Ramos (cell line): ENCODE results near the gene HELLS.
"Not testable (repeated sequence)": the region's sequence is repeated elsewhere in the genome, so short reads cannot be mapped to it uniquely, and the experiment has no call there.

Experiments
- in situ Hi-C: fragments of 300-500 bp; cut with MboI; formaldehyde crosslinking; loops from one replicate; pipeline ENCODE4 v1.14.3; 2022; ENCODE audit warnings: low sequenced_read_pairs; ENCODE audit not compliant: unreplicated experiment

The HELLS gene

DNA sequence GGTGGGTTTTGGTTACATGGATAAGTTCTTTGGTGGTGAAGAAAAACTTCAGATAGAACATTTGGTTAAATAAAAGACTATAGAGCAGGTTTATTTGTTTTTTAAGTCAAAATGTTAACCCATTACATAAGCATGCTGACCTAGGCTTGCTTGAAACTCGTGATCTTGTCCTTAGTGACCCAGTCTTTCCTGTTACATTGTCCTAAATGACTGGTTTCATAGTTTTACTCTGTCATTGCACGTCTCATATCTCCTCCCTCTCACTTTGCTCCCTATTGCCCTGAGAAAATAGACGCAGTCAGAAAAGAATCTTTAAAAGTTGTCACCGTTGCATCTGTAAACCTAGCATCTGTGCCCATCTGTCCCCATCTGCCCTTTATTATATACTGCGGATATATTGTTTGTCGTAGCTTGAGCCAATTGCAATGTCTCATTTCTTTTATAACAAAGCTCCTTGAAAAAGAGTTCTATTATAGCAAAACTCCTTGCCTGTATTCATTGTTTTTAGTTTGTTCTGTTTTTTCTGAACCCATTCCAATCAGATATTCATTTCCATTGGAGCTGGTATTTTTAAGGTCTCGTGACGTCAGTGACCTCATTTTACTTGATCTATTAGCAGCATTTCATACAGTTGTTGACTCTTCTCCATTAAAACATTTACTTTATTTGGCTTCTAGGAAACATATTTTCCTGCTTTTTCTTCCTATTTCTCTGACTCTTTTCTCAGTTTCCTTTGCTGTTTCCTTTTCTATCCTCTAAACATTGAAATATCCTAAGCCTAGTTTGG lies 57.3 kb downstream of the HELLS start:
- in situ Hi-C loops, result no loop called here

DNA sequence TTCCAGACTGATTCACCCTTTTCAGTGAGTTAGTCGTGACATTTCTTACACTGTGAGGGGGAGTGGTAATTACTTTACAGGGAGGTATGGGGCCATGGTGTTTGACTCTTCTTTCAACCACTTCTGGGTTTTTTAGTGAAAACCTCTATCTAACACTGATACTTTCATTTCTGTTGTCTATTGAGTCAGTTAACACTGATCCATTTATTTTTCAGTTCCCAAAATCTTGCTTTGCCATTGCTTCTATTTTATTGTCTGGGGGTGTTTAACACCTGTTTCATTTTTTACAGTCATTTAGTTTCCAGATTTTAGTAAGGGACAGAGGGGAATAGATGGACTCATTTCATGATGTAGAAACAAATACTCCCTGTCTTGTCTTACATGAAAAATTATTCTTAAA lies 61.5 kb downstream of the HELLS start:
- in situ Hi-C loops, result no loop called here

DNA sequence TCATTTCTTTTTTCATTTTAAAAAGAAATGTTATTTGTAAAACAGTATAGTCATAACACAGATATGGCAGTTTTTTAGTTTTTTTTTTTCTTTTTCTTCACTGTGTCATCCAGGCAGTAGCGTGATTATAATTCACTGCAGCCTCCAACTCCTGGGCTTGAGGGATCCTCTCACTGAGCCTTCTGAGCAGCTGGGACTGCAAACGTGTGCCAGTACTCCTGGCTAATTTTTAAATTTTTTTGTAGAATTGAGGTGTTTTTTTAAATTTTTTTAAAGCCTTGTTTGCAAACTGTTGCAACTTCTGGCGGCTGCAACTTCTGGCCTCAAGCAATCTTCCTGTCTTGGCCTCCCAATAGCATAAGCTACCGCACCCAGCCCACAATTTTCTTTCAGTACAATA lies 63.0 kb downstream of the HELLS start:
- in situ Hi-C loops, result no loop called here

DNA sequence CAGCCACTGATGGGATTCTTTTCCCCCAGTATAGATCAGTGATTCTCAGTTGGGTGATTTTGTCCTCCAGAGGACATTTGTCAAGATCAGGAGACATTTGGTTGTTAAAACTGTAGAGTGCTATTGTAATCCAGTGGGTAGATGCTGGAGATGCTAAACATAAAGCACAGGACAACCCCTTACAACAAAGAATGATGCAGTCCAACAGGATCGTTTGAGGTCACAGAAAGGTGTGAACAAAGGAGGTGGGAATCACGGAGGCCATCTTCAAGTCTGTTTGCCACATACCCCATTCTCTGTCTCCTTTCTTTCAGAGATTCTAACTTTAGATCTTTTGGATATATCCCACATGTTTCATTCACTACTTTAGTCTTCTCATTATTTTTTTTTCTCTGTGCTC lies 69.0 kb downstream of the HELLS start:
- in situ Hi-C loops, result no loop called here

DNA sequence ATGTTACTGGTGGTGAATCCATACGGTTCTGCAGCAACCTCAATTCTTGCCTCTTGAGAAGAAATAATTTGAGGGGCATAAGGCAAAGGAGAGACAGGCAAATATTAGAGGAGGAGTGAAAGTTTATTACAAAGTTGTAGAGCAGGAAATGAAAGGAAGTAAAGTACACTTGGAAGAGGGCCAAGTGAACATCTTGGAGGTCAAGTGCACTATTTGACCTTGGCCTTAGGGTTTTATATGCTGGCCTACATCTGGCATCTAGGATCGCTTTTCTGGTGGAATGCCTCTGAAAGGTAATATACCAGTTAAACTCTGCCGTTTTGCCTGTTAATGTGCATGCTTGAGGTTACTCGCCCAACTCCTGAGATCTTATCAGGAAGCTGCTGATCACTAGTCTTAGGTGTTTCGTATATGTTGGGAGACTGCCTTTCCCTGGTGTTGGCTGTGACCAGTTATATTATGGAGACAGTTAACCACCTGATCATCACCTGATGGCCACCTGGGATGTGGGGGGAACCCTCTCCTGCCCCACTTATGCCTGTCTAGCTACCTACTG lies 71.9 kb downstream of the HELLS start:
- in situ Hi-C loops, result no loop called here

DNA sequence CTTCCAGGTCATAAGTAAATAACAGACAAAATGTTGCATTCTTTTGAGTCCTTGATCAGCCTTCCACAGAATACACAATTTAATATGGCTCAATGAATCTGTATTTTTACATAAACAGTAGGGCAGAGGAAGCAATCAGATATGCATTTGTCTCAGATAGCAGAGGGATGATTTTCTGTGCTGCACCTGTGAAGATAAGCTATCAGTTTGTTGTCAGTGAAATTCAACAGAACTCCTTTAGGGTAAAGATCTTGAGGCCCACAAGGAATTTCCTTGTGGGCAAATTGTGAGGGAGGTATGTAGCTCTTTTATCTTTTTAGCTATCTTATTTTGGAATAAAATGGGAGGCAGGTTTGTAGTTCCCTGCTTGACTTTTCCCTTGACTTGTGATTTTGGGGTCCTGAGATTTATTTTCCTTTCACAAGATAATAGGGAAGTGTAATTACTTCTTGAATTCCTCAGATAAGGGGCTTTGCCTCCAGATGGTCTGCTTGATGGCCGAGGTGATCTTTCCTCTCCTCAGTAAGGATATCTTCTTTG lies 77.1 kb downstream of the HELLS start:
- in situ Hi-C loops, result no loop called here

DNA sequence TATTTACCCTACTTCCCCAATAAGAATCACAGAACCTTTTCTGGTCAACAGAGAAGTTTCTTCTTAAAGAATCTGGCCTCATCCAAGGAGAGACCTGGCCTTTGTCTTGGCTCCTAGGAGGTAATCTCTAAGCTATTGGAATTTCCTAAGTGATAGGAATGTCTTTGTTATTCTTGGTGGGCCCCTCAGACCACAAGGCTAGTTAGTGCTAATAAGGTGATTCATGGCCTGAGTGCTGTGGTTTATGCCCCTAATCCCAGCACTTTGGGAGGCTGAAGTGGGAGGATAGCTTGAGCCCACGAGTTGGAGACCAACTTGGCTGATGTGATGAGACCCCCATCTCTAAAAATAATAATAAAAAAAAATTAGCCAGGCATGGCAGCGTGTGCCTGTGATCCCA lies 78.0 kb downstream of the HELLS start:
- in situ Hi-C loops, result no loop called here

DNA sequence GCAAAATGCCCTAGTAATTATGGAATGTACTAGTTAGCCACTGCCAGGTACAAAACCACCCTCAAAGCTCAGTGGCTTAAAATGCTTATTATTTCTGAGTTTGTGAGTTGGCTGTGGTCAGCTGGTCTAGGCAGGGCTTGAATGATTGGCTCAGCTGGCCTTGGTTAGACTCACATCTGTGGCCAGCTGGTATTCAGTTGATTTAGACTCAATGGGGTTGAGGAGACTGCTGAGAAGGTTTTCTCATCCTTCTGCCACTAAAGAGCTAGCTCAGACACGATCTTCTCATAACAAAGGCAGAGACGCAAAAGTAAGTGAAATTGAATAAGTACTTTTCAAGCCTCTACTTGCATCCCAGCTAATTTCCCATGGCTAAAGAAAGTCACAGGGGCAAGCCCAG lies 80.9 kb downstream of the HELLS start:
- in situ Hi-C loops, result no loop called here

DNA sequence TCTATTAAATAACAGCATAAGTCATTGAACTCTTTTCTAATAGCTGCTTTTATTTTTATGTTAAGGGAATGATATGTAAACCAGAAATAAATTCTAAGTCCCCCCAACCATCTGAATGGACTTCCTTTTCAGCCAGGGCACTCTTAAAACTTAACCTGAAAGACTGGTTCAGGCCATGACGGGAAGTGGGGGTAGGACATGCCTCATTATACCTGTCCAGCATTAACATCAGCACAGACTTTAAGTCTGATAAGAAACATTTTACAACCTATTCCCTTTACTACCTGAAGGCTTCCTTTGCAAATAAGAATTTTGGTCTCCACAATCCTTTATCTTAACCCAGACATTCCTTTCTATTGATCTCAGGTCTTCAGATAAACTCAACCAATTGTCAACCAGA lies 81.9 kb downstream of the HELLS start:
- in situ Hi-C loops, result no loop called here

DNA sequence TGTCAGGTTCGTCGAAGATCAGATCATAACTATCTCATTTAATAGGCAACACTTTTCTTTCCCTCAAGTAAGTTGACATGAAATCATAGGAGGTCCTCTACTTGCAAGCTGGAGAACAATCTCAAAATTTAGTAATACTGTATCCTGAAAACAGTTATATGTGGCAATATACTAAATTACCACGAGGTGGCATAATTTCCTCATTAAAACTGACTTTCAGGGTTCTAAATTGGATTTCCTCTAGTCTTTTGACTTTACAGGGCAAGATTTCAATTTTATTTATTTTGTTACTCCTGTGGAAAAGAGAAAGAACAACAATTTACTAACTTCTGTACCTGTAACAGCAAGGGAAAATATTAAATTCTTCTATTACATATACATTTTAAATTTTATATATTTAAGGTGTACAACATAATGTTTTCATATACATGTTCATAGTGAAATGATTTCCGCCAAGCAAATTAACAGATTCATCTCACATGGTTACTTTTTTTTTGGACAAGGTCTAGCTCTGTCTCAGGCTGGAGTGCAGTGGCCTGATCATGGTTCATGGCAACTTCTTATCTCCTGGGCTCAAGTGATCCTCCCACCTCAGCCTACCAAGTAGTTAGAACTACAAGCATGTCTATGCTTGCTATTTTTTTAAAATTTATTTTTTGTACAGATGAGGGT lies 84.6 kb downstream of the HELLS start:
- in situ Hi-C loops, result no loop called here

DNA sequence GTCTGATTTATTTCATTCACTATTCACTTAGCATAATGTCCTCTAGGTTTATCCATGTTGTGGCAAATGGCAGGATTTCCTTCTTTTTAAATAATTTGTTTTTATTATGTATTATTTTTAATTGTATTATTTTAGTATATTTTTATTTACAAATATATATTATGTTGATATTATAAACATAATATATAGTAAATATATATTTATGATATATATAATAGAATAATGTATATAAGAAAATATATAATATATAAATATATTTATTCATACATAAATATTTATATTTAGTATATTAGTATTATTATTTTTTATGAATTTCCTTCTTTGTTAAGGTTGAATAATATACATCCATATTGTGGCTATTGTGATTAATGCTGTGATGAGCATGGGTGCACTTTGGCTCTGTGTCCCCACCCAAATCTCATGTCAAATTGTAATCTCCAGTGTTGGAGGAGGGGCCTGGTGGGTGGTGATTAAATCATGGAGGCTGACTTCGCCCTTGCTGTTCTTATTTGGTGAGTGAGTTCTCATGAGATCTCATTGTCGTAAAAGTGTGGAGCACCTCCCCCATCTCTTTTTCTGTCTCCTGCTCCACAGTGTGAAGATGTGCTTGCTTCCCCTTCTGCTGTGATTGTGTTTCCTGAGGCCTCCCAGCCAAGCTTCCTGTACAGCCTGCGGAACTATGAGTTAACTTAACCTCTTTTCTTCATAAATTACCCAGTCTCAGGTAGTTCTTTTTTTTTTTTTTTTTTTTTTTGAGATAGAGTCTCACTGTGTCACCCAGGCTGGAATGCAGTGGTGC lies 85.7 kb downstream of the HELLS start:
- in situ Hi-C loops, result no loop called here

DNA sequence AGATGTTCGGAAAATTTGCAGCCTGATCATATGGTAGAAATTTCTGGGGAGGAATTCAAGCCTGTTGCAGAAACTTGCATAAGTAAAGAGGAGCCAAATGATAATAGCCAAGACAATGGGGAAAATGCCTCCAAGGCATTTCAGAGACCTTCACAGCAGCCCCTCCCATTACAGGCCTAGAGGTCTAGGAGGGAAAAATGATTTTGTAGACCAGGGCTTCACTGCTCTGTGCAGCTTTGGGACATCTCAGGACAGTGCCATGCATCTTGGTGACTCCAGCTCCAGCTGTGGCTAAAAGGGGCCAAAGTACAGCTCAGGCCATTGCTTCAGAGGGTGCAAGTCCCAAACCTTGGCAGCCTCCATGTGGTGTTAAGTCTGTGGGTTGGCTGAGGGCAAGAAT lies 87.4 kb downstream of the HELLS start:
- in situ Hi-C loops, result no loop called here

DNA sequence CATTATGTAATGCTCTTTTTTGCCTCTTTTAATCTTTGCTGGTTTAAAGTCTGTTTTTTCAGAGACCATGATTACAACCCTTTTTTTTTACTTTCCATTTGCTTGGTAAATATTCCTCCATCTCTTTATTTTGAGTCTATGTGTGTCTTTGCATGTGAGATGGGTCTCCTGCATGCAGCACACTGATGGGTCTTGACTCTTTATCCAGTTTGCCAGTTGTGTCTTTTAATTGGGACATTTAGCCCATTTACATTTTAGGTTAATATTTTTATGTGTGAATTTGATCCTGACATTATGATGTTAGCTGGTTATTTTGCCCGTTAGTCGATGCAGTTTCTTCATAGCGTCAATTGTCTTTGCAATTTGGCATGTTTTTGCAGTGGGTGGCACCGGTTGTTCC lies 92.5 kb downstream of the HELLS start:
- in situ Hi-C loops, result not testable (repeated sequence)

DNA sequence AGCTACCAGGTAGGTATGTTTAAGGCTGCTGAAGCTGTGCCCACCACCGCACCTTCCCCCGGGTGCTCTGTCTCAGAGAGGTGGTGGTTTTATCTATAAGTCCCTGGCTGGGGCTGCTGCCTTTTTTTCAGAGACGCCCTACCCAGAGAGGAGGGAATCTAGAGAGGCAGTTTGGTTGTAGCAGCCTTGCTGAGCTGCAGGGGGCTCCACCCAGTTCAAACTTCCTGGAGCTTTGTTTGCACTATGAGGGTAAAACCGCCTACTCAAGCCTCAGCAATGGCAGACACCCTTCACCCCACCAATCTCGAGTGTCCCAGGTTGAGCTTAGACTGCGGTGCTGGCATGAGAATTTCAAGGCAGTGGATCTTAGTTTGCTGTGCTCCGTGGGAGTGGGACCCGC lies 94.3 kb downstream of the HELLS start:
- in situ Hi-C loops, result no loop called here

DNA sequence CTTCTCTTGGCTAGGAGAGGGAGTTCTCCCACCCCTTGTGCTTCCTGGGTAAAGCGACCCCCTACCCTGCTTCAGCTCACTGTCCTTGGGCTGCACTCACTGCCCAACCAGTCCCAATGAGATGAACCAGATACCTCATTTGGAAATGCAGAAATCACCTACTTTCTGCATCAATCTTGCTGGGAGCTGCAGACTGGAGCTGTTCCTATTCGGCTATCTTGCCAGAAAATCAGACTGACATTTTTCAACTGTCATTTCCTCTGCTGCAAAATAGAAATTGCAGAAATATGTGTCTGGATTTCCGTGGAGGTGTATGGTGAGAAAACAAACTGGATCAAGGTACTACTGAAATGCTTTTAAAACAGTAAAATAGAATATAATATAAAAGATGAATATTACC lies 95.0 kb downstream of the HELLS start:
- in situ Hi-C loops, result no loop called here

DNA sequence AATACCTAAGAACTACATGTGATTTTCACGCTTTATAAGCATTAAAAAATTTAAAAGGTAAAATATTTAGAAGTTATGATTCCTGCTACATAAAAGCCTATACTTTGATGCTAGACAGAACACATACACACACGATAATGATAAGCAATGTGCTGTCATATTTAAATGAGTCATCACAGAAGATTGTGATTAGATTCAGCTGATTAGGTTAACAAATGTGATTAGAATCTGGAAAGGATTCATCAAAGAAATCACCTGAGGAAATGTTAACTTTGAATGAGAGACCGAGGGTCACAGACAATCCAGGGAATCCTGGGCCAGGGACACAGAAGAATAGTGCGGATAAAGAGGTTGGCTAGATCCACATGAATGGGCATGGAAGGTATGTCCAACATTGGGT lies 95.9 kb downstream of the HELLS start:
- in situ Hi-C loops, result no loop called here

DNA sequence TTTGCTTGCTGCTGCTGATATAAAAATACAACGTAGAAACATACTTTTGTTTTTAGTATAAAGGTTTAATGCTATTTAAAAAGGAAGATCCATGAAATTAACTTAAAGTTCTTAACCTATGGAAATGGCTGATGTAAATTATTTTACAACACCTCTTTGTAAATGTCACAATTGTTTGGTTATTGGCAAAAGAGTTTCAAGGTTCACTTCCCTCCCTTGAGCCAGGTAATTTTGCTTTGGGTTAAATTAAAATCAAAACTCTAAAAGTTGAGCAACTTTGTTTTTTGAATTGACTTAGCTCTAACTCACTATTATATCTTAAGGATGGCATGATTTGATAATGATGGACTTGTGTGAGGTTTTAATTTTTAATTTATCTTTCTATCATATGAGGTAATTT lies 98.8 kb downstream of the HELLS start:
- in situ Hi-C loops, result no loop called here

DNA sequence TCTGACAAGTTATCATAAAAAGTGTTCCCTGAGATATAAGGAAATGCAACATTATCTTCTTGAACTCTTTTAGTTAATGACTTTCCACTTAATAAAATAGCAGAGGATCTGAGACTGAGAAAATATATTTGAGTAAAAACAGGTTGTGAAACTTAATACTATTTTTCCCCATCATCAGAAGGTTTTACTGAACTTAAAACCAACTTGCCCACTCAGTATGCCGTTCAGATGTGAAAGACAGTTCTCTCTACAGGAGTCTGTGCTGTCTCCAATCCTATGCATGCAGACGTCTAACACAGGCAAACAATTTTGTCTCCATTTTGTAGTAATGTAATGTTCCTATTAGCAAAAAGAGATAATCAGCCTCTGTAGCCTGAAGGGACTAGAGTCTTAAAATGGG lies 99.7 kb downstream of the HELLS start:
- in situ Hi-C loops, result no loop called here
